A549 (cell line): ENCODE measurements around the gene CCDC188. TPM values are rescaled to one million over a fixed set of nuclear protein-coding genes. Genes with fewer than 3 reads are reported as not detected.

Experiments
- ATAC-seq, 2 experiments: fragments of 200-7000 bp in 1 of 2; fragments of >200 bp in 1 of 2; cut with Nextera tagmentation in 1 of 2; cut with Tn5 transposase in 1 of 2; 3 replicates each; pipeline versions ENCODE4 v1.8.0 to v1.9.1; 2018 to 2020; ENCODE audit warnings: mild to moderate bottlenecking in 1 of 2, moderate library complexity in 1 of 2
- CTCF ChIA-PET: fragments of 300-600 bp; sonication (Branson Sonifier 250); formaldehyde crosslinking; extraction: SDS; loops from one replicate; lab custom pipeline; 2021; ENCODE audit warnings: antibody characterized with exemption, inconsistent platforms; lab: Yijun Ruan, JAX
- POLR2A ChIA-PET: fragments of 350-600 bp; formaldehyde crosslinking; extraction: SDS; loops from one replicate; lab custom pipeline; 2021; ENCODE audit warnings: antibody characterized with exemption, inconsistent platforms; lab: Yijun Ruan, JAX
- DNase-seq, 2 experiments: peaks; one replicate each; pipeline versions ENCODE4 v3.0.0 to v3.0.0-alpha.2; 2011 to 2016; ENCODE audit warnings: low read depth in 1 of 2, low spot score in 1 of 2
- FAIRE-seq: peaks from 2 replicates; lab custom pipeline; 2011; peaks lifted over from hg19 to GRCh38; lab: Jason Lieb, UNC
- H3K27ac ChIP-seq, 2 experiments: fragments of >200 bp; sonication (Bioruptor Twin); formaldehyde crosslinking; 3 replicates each; pipeline ENCODE4 v1.5.1; 2016 to 2017
- H3K4me1 ChIP-seq: fragments of >200 bp; sonication (Bioruptor Twin); formaldehyde crosslinking; 3 replicates; pipeline ENCODE4 v1.6.1; 2016
- H3K4me2 ChIP-seq: fragments of >200 bp; sonication (Bioruptor Twin); formaldehyde crosslinking; 3 replicates; pipeline ENCODE4 v1.6.1; 2016
- H3K4me3 ChIP-seq: fragments of >200 bp; sonication (Bioruptor Twin); formaldehyde crosslinking; 3 replicates; pipeline ENCODE4 v1.5.1; 2016
- H3K9me3 ChIP-seq: fragments of >200 bp; sonication (Bioruptor Twin); formaldehyde crosslinking; 3 replicates; pipeline ENCODE4 v1.6.1; 2016
- CHD2 ChIP-seq: fragments of 150-350 bp; IDR thresholded peaks from 2 replicates; pipeline ENCODE4 v1.6.1; 2014; ENCODE audit warnings: low read length; ENCODE audit not compliant: partially characterized antibody
- EHF ChIP-seq: fragments of 250-450 bp; sonication (Bioruptor Pico); IDR thresholded peaks from 2 replicates; pipeline ENCODE4 v1.5.0; 2020; ENCODE audit warnings: mild to moderate bottlenecking
- EP300 ChIP-seq, 2 experiments: fragments of >200 bp; sonication (Bioruptor Twin); formaldehyde crosslinking; IDR thresholded peaks; 2 replicates in 1 of 2; 3 replicates in 1 of 2; pipeline ENCODE4 v1.6.1; 2016 to 2017
- FOSB ChIP-seq: fragments of 250-450 bp; sonication (Bioruptor Pico); IDR thresholded peaks from 2 replicates; pipeline ENCODE4 v1.5.0; 2020; ENCODE audit warnings: mild to moderate bottlenecking, moderate library complexity
- GATA3 ChIP-seq: IDR thresholded peaks from 2 replicates; pipeline ENCODE4 v1.6.1; 2012; ENCODE audit warnings: borderline replicate concordance
- HEYL ChIP-seq: fragments of 250-450 bp; sonication (Bioruptor Pico); IDR thresholded peaks from 2 replicates; pipeline ENCODE4 v1.8.0; 2021; ENCODE audit warnings: mild to moderate bottlenecking, moderate library complexity
- JUN ChIP-seq, 2 experiments: fragments of >200 bp; sonication (Bioruptor Twin); formaldehyde crosslinking; IDR thresholded peaks; 2 replicates in 1 of 2; 3 replicates in 1 of 2; pipeline ENCODE4 v1.6.1; 2016 to 2017
- JUNB ChIP-seq: fragments of >200 bp; sonication (Bioruptor Twin); formaldehyde crosslinking; IDR thresholded peaks from 2 replicates; pipeline ENCODE4 v1.6.1; 2016
- KDM1A ChIP-seq: fragments of 200-600 bp; sonication (generic); IDR thresholded peaks from 2 replicates; pipeline ENCODE4 v1.6.1; 2016; ENCODE audit warnings: low read depth, mild to moderate bottlenecking
- MAZ ChIP-seq: fragments of 150-350 bp; IDR thresholded peaks from 2 replicates; pipeline ENCODE4 v1.6.1; 2014; ENCODE audit warnings: antibody characterized with exemption, low read depth, low read length, borderline replicate concordance
- NPAS2 ChIP-seq: fragments of 250-450 bp; sonication (Bioruptor Pico); IDR thresholded peaks from 2 replicates; pipeline ENCODE4 v1.8.0; 2022; ENCODE audit warnings: mild to moderate bottlenecking, moderate library complexity, borderline replicate concordance
- NR3C1 ChIP-seq: fragments of >200 bp; sonication (Bioruptor Twin); formaldehyde crosslinking; IDR thresholded peaks from 3 replicates; pipeline ENCODE4 v1.6.1; 2017
- PHF8 ChIP-seq: fragments of 200-600 bp; sonication (generic); IDR thresholded peaks from 2 replicates; pipeline ENCODE4 v1.6.1; 2016; ENCODE audit warnings: low read depth, mild to moderate bottlenecking, antibody characterized with exemption, moderate library complexity, borderline replicate concordance
- POLR2AphosphoS2 ChIP-seq: conservative IDR thresholded peaks from 2 replicates; pipeline ENCODE4 v1.6.1; 2012; ENCODE audit warnings: low read length, improper control_type of control experiment, inconsistent platforms
- RFX5 ChIP-seq: fragments of 450-650 bp; IDR thresholded peaks from 2 replicates; pipeline ENCODE4 v1.7.1; 2014; ENCODE audit warnings: antibody characterized with exemption, mild to moderate bottlenecking, moderate library complexity
- SREBF2 ChIP-seq: fragments of 450-650 bp; IDR thresholded peaks from 2 replicates; pipeline ENCODE4 v1.6.1; 2014; ENCODE audit warnings: mild to moderate bottlenecking, moderate library complexity
- ZNF302 ChIP-seq: fragments of 250-450 bp; sonication (Bioruptor Pico); IDR thresholded peaks from 2 replicates; pipeline ENCODE4 v1.9.0; 2021; ENCODE audit warnings: inconsistent platforms, mild to moderate bottlenecking, moderate library complexity
- ZSCAN20 ChIP-seq: fragments of 250-450 bp; sonication (Bioruptor Pico); IDR thresholded peaks from 2 replicates; pipeline ENCODE4 v1.8.0; 2022; ENCODE audit warnings: mild to moderate bottlenecking, moderate library complexity
- WGBS: methylation state at CpG from one replicate; pipeline ENCODE4 v1.1.6; 2017; ENCODE audit errors: missing lambda C conversion rate; 5-methylcytosine and 5-hydroxymethylcytosine counted together
- polyA plus RNA-seq, 4 experiments: library from polyadenylated mRNA; depleted of rRNA in 3 of 4; stranded (reverse); fragments of >200 nt; fragmentation: RNase III in 1 of 4; extraction: RNeasy Plus Mini Kit Qiagen cat#74134 plus additional on column Dnase treatment in 1 of 4; gene quantifications; 2 replicates in 3 of 4; 3 replicates in 1 of 4; pipeline ENCODE4 v1.2.3, GENCODE V29; 2011 to 2017
- TF ChIP-seq, protein P1 (sequence below): fragments of 150-350 bp; IDR thresholded peaks from 2 replicates; pipeline ENCODE4 v1.6.1; 2014; ENCODE audit warnings: low read depth, mild to moderate bottlenecking, low read length
- TF ChIP-seq, protein P2 (sequence below): fragments of 450-650 bp; IDR thresholded peaks from 2 replicates; pipeline ENCODE4 v1.6.1; 2014; ENCODE audit warnings: antibody characterized with exemption
- TF ChIP-seq, protein P3 (sequence below): IDR thresholded peaks from 2 replicates; pipeline ENCODE4 v1.6.1; 2012
- TF ChIP-seq, protein P4 (sequence below): IDR thresholded peaks from 2 replicates; pipeline ENCODE4 v1.6.1; 2012; ENCODE audit warnings: low read depth, borderline replicate concordance
- TF ChIP-seq, protein P5 (sequence below): IDR thresholded peaks from 2 replicates; pipeline ENCODE4 v1.6.1; 2012

CCDC188 gene
- polyA plus RNA-seq, 2 of the 4 experiments (the other 2 are of a cell fraction), result not detected

DNA sequence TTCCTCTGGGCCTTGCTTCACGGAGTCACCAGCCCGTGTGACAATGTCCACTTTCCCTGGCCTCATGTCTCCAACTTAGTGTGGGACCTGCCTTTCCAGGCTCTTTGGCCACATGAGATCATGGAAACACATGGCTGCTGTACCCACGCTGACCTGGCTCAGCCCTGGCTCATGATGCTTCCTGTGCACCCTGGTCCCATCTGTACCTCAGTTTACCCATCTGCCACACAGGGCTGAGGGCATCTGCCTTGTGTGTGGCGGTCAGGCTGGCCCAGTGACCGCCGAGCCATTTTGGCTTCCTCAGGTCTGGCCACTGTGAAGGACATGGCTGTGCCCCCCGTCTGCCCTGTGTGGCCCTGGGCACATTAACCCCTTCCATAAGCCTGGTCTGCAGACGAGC, 32.2 kb upstream of the CCDC188 start:
- Histone ChIP-seq H3K9me3 (no peaks in the 10 kb centered on the region), H3K27ac (no peak overlapping the region), H3K4me1 (no peaks in the 10 kb centered on the region), H3K4me3 (no peak overlapping the region), H3K4me2 (no peak overlapping the region)
- POLR2A ChIA-PET, result no interaction called here
- WGBS, result 63% methylated on average over 5 of the region's 8 CpGs
- CTCF ChIA-PET, result no interaction called here
- FAIRE-seq (no peak), ATAC-seq (no peak), DNase-seq (no peak)
- TF ChIP-seq NR3C1, result no peak
- TF ChIP-seq EP300 (IDR thresholded peaks at IDR 0.05), result no peak
- no peak for TF ChIP-seq NPAS2 (CRISPR knock-in tag)
- TF ChIP-seq PHF8, result no peak
- TF ChIP-seq, protein P1, sequence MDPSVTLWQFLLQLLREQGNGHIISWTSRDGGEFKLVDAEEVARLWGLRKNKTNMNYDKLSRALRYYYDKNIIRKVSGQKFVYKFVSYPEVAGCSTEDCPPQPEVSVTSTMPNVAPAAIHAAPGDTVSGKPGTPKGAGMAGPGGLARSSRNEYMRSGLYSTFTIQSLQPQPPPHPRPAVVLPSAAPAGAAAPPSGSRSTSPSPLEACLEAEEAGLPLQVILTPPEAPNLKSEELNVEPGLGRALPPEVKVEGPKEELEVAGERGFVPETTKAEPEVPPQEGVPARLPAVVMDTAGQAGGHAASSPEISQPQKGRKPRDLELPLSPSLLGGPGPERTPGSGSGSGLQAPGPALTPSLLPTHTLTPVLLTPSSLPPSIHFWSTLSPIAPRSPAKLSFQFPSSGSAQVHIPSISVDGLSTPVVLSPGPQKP, result no peak
- TF ChIP-seq, protein P2, sequence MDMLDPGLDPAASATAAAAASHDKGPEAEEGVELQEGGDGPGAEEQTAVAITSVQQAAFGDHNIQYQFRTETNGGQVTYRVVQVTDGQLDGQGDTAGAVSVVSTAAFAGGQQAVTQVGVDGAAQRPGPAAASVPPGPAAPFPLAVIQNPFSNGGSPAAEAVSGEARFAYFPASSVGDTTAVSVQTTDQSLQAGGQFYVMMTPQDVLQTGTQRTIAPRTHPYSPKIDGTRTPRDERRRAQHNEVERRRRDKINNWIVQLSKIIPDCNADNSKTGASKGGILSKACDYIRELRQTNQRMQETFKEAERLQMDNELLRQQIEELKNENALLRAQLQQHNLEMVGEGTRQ, result no peak
- TF ChIP-seq SREBF2, result no peak
- TF ChIP-seq, protein P3, sequence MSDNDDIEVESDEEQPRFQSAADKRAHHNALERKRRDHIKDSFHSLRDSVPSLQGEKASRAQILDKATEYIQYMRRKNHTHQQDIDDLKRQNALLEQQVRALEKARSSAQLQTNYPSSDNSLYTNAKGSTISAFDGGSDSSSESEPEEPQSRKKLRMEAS, result no peak
- TF ChIP-seq RFX5, result no peak
- TF ChIP-seq CHD2, result no peak
- TF ChIP-seq MAZ, result no peak
- TF ChIP-seq POLR2AphosphoS2, result no peak
- no peak for TF ChIP-seq JUN (IDR thresholded peaks at IDR 0.05)
- TF ChIP-seq EHF (CRISPR knock-in tag), result no peak

DNA sequence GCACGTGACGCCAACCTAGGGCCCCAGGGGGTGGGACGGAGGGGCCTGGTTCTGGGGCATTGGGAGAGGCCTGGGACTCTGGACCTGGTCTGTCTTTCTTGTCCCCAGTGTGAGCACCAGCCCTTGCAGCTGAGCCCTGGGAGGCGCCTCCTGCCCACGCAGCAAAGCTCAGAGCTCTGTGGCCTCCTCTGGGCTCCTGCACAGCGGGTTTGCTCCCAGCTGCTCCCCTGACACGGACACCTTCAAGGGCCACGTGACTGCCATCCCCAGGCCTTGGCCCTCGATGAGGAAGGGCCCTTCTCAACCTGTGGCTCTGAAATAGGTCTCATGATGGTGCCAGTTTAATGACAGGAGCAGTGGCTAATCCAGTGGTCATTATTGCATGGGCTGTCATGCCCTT, 31.5 kb upstream of the CCDC188 start:
- no peak overlapping the region for H3K27ac ChIP-seq
- no peak for TF ChIP-seq KDM1A
- TF ChIP-seq, protein P4, sequence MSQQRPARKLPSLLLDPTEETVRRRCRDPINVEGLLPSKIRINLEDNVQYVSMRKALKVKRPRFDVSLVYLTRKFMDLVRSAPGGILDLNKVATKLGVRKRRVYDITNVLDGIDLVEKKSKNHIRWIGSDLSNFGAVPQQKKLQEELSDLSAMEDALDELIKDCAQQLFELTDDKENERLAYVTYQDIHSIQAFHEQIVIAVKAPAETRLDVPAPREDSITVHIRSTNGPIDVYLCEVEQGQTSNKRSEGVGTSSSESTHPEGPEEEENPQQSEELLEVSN, result no peak
- TF ChIP-seq ZSCAN20 (CRISPR knock-in tag), result no peak
- no peak for TF ChIP-seq NR3C1
- no peak for TF ChIP-seq HEYL
- no peak for TF ChIP-seq JUNB
- TF ChIP-seq, all 56 proteins: peak for 0
- no peak for FAIRE-seq
- WGBS, result 47% methylated on average over 3 of the region's 9 CpGs
- ChIA-PET POLR2A (no interaction called here), CTCF (no interaction called here)
- no peak for DNase-seq
- no peak overlapping the region for H3K4me3 ChIP-seq
- H3K4me2 ChIP-seq, result no peak overlapping the region
- no peak for ATAC-seq
- H3K9me3 ChIP-seq, result no peaks in the 10 kb centered on the region
- H3K4me1 ChIP-seq, result no peaks in the 10 kb centered on the region

DNA sequence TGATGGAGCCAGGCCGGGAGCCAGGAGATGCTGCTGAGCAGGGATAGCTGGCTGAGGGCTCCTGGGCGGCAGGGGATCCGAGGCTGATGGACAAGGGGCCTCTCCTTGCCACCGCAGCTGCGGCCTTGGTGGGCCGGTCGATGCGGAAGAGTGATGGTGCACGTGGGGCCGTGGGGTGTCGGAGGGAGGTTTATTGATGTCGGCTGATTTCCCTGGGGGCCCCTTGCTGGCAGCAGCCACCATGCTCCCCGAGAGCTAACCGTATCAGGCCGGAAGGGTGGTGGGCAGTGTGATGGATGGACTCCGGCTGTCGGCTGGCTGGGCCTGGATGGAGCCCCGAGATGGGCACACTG, 31.0 kb upstream of the CCDC188 start:
- TF ChIP-seq GATA3 (no peak), ZNF302 (CRISPR knock-in tag) (no peak), MAZ (no peak), FOSB (CRISPR knock-in tag) (no peak)
- TF ChIP-seq, protein P5, sequence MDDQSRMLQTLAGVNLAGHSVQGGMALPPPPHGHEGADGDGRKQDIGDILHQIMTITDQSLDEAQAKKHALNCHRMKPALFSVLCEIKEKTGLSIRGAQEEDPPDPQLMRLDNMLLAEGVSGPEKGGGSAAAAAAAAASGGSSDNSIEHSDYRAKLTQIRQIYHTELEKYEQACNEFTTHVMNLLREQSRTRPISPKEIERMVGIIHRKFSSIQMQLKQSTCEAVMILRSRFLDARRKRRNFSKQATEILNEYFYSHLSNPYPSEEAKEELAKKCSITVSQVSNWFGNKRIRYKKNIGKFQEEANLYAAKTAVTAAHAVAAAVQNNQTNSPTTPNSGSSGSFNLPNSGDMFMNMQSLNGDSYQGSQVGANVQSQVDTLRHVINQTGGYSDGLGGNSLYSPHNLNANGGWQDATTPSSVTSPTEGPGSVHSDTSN, result no peak
- TF ChIP-seq, protein P2, result no peak
- H3K4me2 ChIP-seq, result no peak overlapping the region
- POLR2A ChIA-PET, result no interaction called here
- DNase-seq (no peak), FAIRE-seq (no peak), ATAC-seq (no peak)
- H3K27ac ChIP-seq, result no peak overlapping the region
- H3K4me1 ChIP-seq, result no peaks in the 10 kb centered on the region
- WGBS, result 55% methylated on average over 2 of the region's 18 CpGs
- H3K9me3 ChIP-seq, result no peaks in the 10 kb centered on the region
- CTCF ChIA-PET, result no interaction called here
- H3K4me3 ChIP-seq, result no peak overlapping the region
